Measurements from ENCODE around the gene PIP4K2A.

The PIP4K2A gene

GRCh38 chr10:22715290-22715625 lies 880 bp upstream of the PIP4K2A start:
- no peak for TF ChIP-seq CTCF (IDR thresholded peaks at IDR 0.05; ENCODE audit: low read depth, low read length)
- peaks cover 27% of the 10 kb centered on the region for H4K20me1 ChIP-seq (ENCODE audit: insufficient read depth, low read length)
- peaks cover 31% of the 10 kb centered on the region for H3K27me3 ChIP-seq (ENCODE audit: low read depth, low read length)
- H2AFZ ChIP-seq (ENCODE audit: low read depth, low read length), result no peak overlapping the region
- no peak overlapping the region for H3K27ac ChIP-seq (ENCODE audit: low read length)
- H3K79me2 ChIP-seq (ENCODE audit: low read length), result peaks cover 38% of the 10 kb centered on the region
- H3K9me3 ChIP-seq (ENCODE audit: insufficient read depth, low read length), result no peaks in the 10 kb centered on the region
- H3K36me3 ChIP-seq (replicated peaks; ENCODE audit: low read depth, low read length), result no peaks in the 10 kb centered on the region
- peaks cover 28% of the 10 kb centered on the region for H3K4me1 ChIP-seq (ENCODE audit: low read length)
- peak overlapping the region; percentile 90; the same call in 1 of the 2 replicates for H3K4me2 ChIP-seq (ENCODE audit: low read length)
- no peak overlapping the region for H3K9ac ChIP-seq (ENCODE audit: low read length)
- 0 out of 2 replicates have a peak overlapping the region, but pooled peaks have one; percentile 88 for H3K4me3 ChIP-seq (ENCODE audit: low read length)

GRCh38 chr10:22713853-22714478 lies 412 bp downstream of the PIP4K2A start:
- H3K79me2 ChIP-seq (ENCODE audit: low read length), result peaks cover 51% of the 10 kb centered on the region
- peaks cover 25% of the 10 kb centered on the region for H3K27me3 ChIP-seq (ENCODE audit: low read depth, low read length)

GRCh38 chr10:22712956-22713852 lies 1.2 kb downstream of the PIP4K2A start:
- no peak for TF ChIP-seq CTCF (IDR thresholded peaks at IDR 0.05; ENCODE audit: low read depth, low read length)
- no peak for TF ChIP-seq EZH2phosphoT487 (IDR thresholded peaks at IDR 0.05; ENCODE audit: low read depth)
- Histone ChIP-seq H3K36me3 (replicated peaks; ENCODE audit: low read depth, low read length) (peaks cover 3% of the 10 kb centered on the region), H3K9ac (ENCODE audit: low read length) (peak overlapping the region; percentile 88), H3K79me2 (ENCODE audit: low read length) (peaks cover 59% of the 10 kb centered on the region), H3K4me1 (ENCODE audit: low read length) (peaks cover 32% of the 10 kb centered on the region), H3K27me3 (ENCODE audit: low read depth, low read length) (peaks cover 22% of the 10 kb centered on the region), H3K4me3 (ENCODE audit: low read length) (peak overlapping the region; percentile 99), H2AFZ (ENCODE audit: low read depth, low read length) (no peak overlapping the region), H4K20me1 (ENCODE audit: insufficient read depth, low read length) (peaks cover 38% of the 10 kb centered on the region), H3K9me3 (ENCODE audit: insufficient read depth, low read length) (no peaks in the 10 kb centered on the region), H3K4me2 (ENCODE audit: low read length) (peak overlapping the region; percentile 99), H3K27ac (ENCODE audit: low read length) (peak overlapping the region; percentile 46)

More at GRCh38 chr10:22713853-22714478, 412 bp downstream of the PIP4K2A start:
- Histone ChIP-seq H3K27ac (ENCODE audit: low read length) (peak overlapping the region; percentile 46), H4K20me1 (ENCODE audit: insufficient read depth, low read length) (peaks cover 33% of the 10 kb centered on the region), H3K4me2 (ENCODE audit: low read length) (peak overlapping the region; percentile 99), H3K9ac (ENCODE audit: low read length) (peak overlapping the region; percentile 88), H3K9me3 (ENCODE audit: insufficient read depth, low read length) (no peaks in the 10 kb centered on the region), H3K36me3 (replicated peaks; ENCODE audit: low read depth, low read length) (no peaks in the 10 kb centered on the region), H3K4me3 (ENCODE audit: low read length) (peak overlapping the region; percentile 99), H2AFZ (ENCODE audit: low read depth, low read length) (no peak overlapping the region), H3K4me1 (ENCODE audit: low read length) (peaks cover 32% of the 10 kb centered on the region)
- TF ChIP-seq CTCF (IDR thresholded peaks at IDR 0.05; ENCODE audit: low read depth, low read length) (no peak), EZH2phosphoT487 (IDR thresholded peaks at IDR 0.05; ENCODE audit: low read depth) (no peak)
